Measurements from ENCODE around the gene MCTP2.

Gene MCTP2, protein sequence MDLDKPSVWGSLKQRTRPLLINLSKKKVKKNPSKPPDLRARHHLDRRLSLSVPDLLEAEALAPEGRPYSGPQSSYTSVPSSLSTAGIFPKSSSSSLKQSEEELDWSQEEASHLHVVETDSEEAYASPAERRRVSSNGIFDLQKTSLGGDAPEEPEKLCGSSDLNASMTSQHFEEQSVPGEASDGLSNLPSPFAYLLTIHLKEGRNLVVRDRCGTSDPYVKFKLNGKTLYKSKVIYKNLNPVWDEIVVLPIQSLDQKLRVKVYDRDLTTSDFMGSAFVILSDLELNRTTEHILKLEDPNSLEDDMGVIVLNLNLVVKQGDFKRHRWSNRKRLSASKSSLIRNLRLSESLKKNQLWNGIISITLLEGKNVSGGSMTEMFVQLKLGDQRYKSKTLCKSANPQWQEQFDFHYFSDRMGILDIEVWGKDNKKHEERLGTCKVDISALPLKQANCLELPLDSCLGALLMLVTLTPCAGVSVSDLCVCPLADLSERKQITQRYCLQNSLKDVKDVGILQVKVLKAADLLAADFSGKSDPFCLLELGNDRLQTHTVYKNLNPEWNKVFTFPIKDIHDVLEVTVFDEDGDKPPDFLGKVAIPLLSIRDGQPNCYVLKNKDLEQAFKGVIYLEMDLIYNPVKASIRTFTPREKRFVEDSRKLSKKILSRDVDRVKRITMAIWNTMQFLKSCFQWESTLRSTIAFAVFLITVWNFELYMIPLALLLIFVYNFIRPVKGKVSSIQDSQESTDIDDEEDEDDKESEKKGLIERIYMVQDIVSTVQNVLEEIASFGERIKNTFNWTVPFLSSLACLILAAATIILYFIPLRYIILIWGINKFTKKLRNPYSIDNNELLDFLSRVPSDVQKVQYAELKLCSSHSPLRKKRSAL

DNA sequence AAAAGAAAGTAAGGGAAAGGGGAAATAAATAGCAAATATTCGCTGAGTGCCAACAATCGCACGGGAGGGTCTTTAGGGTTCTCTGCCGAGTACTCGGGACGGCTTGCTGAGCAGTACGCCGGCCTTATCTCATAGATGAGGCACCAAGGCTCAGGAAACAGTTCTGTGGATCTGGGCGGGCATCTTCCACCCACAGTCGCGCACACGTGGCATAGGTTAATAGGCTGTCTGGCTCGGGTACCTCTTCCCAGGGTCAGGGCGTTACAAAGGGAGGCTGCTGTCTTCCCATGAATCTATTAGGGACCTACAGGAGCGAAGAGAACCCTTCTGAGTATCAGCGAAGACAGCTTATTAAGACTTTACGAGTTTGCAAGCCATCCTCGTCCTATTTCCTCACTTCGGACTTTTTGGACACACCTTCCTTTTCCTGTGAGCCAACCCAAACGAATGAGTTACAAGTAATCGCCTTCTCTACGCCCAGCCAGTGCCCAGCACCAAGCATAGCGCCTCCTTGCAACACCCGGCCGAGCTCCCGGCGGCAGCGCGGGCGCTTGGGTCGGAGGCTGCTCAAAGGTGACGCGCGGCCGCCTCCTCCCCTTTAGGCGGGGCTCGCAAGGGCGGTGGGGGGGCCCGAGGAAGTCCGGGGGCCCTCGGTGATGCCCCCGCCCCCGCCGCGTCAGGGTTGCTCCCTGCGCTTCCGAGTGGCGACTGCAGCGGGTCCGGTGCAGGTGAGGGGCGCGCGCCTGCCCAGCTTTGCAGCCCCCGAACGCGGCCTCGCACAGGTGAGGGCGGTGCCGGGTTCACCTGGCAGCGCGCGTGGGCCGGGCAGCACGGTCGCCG lies at the start of gene MCTP2:
MCTP2 (plus strand) TSS at position 679 of the 840 bp plus-strand sequence. CDS start 66,705 bp downstream, outside the sequence.
- peak; percentile 57 for DNase-seq (ENCODE audit: low read depth)

DNA sequence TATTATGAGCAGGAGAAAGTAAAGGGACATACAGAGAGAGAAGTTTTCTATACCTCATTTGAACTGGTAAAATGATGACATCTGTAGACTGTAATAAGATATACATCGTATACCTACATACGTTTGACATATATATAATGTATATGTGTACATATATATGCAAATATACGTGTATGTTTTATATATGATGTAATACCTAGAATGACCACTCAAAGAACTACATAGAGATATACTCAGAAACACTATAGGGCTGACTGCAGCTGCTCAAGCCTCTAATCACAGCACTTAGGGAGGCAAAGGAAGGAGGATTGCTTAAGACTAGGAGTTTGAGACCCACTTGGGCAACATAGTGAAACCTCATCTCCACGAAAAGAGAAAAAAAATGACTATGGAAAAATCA lies 48.5 kb upstream of the MCTP2 start:
- DNase-seq (ENCODE audit: low read depth), result no peak

DNA sequence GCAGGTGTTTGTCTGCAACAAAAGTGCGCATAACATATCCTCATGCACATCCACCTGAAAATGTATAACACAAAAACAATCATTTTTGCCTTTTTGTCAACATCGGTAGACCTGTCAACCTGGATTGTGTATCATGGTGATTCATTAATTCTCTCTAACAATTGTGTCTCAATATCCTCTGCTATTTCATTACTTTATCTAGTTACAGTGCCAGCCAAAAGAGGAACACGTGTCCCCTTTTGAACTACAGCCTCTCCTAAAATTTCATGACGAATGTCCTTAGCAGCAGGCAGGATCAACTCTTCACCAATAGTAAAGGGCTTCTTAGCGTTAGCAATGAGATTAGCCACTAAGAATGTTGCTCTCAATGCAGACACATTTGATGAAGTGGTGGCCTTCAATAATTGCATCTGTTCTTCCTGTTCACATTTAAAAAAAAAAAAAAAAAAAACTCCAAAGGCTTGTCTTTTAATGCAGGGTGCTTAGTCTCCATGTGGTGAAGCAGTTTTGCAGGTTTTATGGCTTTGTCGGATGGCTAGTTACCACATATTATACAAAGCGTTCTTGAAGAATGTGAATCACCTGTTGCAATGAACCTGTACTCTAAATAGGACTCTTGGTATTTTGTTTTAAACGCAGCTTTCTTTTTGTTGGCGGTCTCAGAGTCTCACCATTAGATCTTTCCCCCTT lies 45.7 kb upstream of the MCTP2 start:
- no peak for DNase-seq (ENCODE audit: low read depth)

DNA sequence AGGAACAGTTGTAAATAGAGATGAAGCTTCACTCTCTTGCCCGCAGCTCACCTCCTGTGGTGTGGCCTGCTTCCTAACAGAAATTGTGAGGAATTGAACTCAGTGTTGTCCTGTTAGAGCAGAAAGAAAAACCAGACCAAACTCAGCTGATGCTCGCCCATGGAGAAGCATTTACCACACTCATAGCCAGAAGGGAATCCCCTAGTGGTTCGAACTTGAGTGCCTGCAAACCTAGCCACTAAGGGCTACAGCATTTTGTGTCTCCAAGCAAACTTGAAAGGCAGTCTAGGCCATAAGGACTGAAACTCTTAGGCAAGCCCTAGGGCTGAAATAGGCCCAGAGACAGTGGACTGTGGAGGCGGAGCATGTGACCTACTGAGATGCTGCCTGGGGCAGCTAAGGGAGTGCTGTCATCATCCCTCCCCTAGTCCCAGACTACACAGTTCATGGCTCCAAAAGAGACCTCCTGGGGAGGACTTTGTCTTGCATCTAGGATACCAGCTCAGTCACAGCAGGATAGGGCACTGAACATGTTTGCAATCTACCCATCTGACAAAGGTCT lies 44.5 kb upstream of the MCTP2 start:
- no peak for DNase-seq (ENCODE audit: low read depth)

DNA sequence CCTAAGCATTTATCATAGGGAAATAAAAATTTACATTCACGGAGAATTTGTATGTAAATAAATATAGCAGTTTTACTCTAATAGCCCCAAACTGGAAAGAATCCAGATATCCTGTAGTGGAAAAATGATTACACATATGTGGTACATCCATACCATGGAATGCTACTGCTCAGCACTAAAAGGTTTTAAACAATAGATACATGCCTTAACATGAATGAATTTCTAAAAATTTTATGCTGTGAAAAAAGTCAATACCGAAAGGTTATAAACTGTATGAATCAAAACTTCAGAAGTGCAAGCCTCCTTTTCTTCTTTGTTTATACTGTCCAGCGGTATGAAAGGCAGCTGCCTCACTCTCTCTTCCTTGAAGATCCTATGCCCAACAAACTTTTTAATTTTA lies 37.5 kb upstream of the MCTP2 start:
- DNase-seq (ENCODE audit: low read depth), result no peak

DNA sequence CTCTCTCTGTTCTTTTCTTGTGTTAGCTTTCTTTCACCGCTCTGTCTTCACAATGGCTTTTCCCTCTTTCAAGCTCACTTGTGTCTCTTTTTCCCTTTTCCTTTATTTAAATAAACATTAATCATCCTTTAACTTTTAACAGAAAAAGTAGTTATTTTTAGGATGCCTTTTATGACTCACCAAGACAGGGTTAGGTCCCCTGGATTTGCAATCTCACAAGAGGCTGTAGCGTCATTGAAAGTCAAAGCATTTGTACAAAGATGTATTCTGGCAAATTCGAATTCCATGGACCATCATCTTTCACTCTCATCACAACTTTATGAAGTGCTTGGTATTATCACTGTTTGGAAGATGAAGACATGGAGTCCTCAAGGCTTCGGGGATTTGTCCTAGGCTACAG lies 34.8 kb upstream of the MCTP2 start:
- peak; percentile 42 for DNase-seq (ENCODE audit: low read depth)

DNA sequence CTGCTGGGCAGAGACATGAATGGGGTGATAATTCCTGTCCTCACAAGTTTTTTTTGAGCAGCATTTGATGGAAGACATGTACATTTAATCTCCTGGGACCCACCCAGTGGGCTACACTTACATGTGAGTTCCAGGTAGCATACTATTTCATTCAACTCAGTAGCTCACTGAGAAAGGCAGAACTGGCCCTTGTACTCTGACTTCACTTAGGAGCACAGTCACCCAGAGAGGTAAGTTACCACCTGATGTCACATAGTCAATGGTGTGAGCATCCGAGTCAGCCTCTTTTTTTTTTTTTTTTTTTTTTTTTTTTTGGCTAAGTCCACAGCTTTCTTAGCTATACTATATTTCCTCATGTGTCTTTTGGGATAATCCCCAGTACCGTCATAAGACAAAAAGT lies 32.7 kb upstream of the MCTP2 start:
- no peak for DNase-seq (ENCODE audit: low read depth)

DNA sequence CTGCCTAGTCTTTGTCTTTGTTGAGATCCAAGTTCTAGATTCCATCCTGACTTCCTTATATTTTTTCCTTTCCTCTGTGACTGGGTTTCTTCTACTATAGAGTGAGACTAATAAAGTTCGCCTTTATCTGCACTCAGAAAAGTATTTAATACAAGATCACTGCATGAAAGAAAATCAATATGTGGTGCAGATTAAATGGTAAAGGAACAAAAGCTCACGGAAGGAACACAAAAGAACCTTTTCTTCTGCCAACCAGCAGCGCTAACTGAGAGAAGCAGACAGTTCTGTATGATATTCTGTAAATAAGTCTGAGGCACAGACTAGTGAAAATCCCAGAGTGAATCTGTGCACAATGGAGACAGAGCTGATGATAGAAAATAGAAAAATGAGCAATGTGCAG lies 31.6 kb upstream of the MCTP2 start:
- no peak for DNase-seq (ENCODE audit: low read depth)

DNA sequence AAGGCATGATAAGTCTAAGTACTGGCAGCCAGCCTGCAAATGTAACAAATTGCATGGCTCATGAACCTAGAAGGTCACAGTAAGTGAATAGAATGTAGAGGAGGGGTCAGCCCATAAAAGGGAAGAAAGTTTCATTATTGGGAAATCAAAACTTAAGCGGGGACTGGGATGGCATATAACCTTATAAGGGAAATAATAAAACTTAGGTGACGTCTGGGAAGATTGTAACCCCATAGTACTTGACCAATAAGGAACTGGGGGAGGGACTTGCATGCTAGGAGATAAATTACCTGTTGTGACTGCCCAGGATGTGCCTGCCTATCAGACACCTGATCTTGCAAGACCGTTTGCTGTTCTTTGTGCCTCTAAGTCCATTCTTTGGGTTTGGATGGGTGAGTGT lies 28.1 kb upstream of the MCTP2 start:
- no peak for DNase-seq (ENCODE audit: low read depth)

DNA sequence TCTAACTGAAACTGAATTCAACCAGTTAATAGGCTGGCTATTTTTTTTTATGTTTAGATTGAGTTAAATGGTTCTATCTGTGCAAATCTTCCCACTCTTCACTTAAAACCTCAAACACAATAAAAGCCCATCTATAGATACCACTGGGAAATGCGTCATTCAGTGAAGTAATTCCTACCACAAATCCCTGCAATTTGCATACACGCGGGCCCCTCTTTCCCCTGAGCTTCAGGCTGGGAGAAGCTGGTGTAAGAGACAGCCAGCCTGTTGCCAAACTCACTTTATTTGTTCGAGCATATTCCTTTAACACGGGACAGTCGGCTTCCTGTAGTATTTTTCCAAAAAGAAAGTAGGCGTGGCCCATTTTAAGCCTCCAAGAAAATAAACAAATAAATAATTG lies 26.0 kb upstream of the MCTP2 start:
- peak; percentile 63 for DNase-seq (ENCODE audit: low read depth)

DNA sequence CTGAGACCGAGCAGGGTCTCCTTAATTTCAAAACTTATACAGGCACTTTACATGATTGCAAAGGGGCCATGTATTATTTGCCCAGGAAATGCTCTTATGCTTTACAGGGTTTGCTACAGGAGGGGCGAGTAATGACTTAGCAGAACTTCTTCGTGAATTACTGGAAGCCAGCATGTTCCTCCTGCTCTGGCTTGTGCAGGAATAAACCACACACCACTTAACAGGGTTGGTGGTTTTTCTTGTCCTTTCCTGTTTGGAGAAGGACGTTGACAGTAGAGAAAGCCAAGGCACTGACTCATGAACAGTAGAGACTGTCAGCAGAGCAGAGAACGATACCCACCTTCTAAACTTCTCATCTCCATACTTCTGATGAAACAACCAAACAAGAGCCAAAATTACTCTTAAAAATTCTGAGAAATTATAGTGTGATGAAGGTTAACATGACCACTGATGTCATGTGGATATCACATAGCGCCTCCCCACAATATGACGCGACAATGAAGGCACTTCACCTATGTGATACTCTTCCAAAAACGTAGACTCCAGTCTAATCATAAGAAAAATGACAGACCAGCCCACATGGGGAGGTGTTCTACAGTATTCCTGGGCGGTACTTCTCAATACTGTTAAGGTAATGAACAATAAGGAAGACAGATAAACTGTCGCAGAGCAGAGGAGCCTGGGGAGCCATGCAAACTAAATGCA lies 24.7 kb upstream of the MCTP2 start:
- peak; percentile 78 for DNase-seq (ENCODE audit: low read depth)

DNA sequence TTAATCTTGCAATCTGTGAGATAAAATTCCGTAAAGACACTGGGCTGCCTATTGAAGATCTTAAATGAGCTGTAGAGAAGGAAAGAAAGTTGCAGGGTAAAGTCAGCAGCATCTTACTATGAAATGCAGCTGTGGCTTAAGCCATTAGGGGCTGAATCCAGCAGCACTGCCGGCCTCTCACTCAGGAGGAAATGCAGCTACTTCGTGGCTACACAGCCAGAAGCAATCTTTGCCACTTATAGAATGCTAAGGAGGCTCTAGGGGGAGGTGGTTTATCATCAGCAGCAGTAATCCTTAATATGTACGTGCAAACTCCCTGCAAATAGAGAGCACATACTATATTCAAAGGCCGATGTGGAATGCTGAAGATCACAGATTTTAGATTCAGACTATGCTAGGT lies 19.1 kb upstream of the MCTP2 start:
- no peak for DNase-seq (ENCODE audit: low read depth)

DNA sequence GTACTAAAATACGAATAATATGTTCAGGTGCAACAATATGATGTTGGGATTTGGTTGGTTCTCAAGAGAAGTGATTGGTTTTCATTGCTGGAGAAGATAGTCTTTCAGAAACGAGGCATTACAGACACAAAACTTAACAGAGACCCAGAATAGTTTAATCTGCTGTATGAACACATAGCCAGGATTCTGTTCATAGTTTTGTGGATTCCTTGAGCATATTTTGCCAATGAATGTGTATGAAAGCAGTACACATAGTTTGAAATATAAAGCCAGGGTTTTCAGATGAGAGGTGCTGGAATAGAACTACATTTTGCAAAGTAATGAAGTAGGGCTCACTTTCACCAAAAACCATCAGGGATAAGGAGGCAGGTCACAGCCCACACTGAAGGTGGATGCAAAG lies 5.7 kb upstream of the MCTP2 start:
- peak; percentile 45 for DNase-seq (ENCODE audit: low read depth)

DNA sequence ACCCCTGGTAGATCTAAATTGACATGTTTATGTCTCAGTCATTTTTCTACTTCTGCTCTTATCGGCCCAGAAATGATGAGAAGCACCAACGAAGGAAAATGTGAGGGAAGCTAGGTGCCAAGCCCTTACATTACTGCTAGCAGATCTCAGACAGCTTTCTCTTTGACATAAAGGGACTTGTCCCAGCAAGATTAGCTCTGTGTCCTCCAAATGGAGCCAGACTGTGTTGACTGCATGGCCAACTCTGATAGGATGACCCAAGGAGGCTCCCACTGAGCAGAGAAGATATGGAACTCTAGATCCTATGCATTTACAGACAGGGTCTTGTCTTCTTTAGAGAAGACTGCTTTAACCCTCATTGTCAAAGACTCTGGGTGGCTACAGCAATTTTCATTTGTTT lies 2.8 kb upstream of the MCTP2 start:
- no peak for DNase-seq (ENCODE audit: low read depth)

DNA sequence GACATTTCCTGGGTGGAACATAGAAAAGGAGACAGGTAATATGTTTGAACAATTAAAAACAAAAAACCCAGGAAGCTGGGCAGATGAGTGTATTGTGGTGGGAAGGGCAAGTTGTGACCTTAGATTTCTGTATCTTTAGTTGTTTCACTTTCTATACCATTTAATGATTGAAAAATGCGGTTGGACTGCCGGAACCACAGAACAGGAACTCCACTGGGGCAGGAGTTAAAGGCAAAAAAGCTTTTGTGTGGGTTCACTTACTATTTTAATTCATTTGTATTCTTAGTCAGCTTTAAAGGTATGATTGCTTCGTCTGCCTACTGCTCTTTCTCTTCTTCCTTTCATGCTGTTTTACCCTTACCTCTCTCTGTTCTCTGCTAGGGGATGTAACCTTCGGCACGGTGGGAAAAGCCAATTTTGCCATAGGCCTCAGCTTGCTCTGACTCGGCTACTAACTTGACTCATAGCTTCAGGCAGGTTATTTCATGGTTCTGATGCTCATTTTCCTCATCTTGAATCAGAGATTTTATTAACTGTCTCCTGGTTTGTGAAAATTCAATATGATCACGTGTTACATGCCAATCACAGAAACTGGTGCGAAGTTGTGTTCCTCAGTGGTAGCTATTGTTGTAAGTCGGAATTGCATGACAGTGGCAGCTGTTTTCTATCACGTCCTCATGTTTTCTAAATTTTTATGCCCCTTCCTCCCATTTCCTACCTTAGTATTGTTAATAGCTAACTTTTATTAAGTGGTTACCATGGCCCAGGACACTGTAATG lies 1.6 kb upstream of the MCTP2 start:
- DNase-seq (ENCODE audit: low read depth), result no peak

DNA sequence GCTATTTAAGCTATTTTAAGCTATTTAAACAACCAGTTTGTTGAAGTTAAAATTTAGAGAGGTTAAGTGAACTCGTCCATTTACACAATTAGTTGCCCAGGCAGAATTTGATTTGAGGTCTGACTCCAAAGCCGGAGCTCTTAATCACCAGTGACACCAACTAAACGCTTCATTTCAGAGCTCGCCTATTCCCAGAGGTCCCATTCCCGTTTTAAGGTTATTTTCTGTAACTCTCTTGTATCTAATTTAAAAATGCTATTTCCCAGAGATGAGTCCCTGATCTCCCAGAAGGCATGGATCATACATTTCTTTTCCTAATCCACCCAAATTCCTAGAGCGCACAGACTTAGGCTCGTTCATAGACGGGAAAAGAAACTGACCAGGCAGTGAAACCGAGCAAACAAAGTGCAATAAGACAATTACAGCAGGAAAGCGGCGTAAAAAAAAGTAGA lies 904 bp upstream of the MCTP2 start:
- DNase-seq (ENCODE audit: low read depth), result no peak

DNA sequence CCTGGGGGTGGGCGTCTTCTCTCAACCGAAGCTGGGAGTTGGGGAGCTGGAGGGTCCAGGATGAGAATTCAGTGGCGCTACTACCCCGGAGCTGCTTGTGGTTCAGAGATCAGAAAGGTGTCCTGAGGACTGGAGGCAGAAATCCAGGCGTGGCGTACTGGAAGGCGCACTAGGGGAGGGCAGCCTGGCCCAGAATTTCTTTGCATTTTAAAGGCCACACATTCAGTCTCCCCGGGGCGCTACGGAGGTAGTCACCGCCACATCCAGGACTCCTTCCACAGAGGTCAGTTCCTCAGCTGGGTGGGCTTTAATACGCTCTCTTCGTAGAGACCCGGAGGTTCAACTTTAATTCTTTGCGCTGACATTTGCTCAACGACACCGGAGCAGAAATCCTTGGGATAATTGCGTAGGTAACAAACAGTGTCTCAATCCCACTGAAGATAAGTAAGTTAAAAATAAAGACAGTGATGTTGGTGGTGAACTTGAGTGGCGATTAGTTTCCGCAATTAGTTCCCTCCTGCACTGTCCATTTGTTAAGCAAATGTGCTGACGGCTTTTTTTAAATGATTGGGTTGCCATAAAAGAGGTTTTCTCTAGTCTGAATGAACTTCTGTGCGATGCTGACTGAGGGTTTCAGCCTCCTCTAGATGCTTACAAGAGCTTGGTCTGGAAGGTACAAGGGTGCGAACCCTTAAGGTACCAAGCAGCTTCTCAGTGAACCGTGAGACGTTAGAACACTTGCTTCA lies 535 bp downstream of the MCTP2 start:
- no peak for DNase-seq (ENCODE audit: low read depth)

DNA sequence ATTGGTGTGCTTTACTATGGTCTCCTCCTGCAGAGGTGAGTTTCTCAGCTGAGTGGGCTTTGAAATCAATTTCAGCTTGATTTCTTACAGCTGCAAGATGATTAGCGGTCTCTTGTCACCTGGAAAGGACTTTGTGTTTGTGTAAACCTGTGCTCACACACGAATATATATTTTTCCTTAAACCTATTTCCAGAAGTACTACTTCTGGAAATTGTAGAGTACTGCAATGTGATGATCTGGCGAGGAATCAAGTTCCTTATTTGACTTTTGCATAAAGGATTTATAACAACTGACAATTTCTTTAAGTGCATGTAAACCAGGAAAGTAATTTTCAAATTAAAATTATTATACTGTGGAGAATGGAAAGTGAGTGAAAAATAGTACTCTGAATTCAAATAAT lies 2.1 kb downstream of the MCTP2 start:
- no peak for DNase-seq (ENCODE audit: low read depth)

DNA sequence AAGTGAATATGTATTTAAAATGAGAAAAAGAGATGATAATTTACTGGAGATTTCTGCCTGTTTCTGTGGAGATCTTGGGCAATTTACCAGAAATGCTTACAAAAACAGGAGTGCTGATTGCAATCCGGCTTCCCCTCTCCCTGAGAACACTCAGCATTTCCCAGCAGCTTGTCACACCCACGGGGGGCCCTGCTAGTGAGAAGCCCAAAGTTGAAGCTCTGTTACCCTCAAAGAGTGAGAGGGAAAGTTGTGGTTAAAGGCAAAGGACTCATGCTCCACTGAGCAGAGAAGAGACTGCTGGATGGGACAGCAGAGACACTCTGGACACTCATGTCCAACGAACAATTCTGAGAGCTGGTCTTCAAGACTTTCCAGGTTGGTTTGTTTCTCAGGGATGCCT lies 2.9 kb downstream of the MCTP2 start:
- no peak for DNase-seq (ENCODE audit: low read depth)
